IPS-NIHi7 (cell line): Measurements from ENCODE around the gene SCNN1A.

Experiments
- DNase-seq: peaks from one replicate; pipeline ENCODE4 v3.0.0; 2012; ENCODE audit warnings: mixed read lengths; ENCODE audit errors: extremely low spot score

Gene SCNN1A

GRCh38 chr12:6318440-6318879 is 56.9 kb downstream of the SCNN1A start:
- no peak for DNase-seq

DNA sequence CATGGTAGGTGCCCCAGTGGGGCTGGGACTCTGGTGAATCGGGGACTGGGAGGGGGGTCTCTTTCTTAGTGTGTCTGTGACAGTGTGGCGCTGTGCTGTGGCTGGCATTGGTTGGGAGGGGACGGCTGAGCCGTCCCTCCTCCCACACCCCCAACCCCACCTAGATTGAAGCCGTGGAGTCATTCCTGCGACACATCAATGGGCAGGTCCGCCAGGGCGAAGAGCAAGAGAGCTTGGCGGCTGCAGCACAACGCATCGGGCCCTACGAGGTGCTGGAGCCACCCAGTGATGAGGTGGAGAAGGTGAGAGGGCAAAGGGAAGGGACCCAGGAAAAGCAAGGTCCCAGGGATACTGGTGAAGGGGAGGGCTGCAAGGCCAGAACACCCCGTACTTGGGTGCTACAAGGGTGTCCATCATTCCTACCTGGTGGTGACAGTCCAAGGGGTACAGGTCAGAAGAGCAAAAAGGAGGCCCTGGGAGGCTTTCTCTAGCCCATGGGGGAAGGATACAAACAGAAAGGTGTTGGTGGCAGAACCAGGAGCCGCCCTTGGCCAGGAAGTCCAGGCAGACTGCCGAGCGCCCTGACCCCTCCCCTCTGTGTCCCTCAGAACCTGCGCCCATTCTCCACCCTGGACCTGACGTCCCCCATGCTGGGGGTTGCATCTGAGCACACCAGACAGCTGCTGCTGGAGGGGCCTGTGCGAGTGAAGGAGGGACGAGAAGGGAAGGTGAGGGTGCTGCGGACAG is 57.5 kb downstream of the SCNN1A start:
- no peak for DNase-seq

DNA sequence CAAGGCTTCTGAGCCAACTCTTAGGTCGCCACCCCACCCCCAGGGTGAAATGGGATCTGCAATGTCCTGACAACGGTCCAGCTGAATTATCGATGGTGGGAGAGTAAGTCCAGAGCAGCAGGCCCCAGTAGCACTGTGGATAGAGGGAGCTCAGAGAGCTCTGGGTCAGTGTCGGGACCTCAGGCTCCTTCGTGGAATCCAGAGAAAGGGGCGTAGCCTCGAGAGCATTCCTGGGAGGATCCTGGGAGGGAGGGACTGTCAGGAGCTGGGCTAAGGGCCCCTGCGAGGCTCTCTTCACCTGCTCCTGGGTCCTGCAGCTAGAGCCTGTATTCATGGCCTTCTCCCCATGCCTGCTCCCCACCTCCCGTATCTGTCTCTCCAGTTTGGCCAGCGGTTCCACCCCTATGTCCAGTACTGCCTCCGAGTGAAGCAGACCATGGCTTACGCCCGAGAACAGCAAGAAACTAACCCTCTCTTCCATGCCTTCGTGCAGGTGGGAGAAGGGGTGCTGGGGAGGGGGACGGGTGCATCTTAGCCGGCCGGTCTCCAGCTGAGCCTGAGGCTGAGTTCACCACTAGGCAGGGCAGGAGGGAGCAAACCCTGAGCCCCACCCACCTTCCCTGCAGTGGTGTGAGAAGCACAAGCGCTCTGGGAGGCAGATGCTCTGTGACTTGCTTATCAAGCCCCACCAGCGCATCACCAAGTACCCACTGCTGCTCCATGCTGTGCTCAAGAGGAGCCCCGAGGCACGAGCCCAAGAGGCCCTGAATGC is 58.3 kb downstream of the SCNN1A start:
- DNase-seq = no peak

- DNase-seq = no peak
Observed at GRCh38 chr12:6315704-6316597, 59.4 kb downstream of the SCNN1A start.

- no peak for DNase-seq
Observed at GRCh38 chr12:6315184-6315583, 60.2 kb downstream of the SCNN1A start.

- DNase-seq = no peak
Observed at GRCh38 chr12:6314776-6315175, 60.6 kb downstream of the SCNN1A start.

- DNase-seq = no peak
Observed at GRCh38 chr12:6313326-6313940, 61.9 kb downstream of the SCNN1A start.

DNA sequence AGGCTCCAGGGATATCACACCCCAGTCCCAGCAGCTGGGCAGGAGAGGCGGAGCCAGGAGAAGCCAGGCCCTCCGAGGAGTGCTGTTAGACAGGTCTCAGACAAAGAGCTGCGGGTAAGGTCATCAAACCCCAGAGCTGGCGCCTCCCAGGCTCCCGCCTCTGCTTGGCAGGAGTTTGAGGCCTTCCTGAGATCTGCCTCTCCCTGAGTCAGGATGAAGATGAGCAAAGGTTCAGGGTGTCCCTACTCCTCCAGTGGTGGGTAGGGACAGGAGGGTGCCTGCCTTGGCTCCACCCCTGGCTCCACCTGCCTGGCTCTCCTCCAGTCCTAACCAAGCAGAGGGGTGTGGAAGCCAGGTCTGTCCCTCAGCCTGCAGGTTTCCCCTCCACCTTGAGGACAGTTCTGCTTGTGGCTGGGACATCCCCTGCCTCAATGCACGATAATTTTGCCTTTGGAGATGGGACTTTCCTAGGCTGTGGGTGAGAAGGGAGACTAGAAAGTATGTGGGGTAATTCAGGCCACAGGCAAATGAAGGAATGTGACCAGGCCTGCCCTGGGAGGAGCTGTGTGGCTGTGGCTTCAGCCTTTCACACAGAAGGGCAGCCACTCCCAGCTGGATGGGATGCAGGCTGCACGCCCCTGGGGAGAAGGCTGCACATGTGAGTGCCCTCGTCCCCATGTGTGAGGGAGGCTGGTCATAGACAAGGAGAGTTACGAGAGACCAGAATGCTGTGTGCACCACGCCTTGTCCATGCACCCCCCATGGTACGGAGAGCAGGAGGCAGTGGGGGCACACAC is 62.6 kb downstream of the SCNN1A start:
- peak; percentile 64 for DNase-seq

DNA sequence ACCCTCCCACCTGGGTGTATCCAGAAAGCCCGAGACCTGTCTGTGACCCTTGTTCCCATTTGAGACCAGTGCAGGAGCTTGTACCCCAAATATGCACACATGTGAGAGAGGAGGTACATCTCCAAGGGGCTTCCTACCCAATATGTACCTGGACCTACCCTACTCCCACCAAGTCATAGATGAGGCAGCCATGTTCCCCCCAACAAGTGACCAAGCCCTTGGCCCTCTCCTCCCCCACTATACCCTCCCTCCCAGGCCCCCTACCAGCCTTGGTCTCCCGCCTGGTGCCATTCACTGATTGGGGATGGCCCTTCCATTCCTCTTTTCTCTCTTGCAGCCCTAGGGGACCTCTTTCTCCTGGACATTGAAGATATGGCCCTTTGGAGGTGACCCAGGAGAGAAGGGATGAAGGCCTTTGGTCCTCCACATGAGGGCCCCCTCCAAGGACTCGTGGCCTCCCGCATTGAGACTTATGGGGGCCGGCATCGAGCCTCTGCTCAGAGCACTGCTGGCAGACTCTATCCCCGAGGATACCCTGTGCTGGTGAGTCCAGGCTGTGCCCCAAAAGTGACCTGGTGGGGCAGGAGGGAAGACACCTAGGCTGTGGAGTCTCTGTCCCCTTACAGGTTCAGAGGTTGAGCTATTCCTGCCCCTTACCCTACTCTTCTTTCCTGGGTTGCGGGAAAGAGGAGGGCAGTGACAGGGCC is 63.4 kb downstream of the SCNN1A start:
- DNase-seq = no peak

DNA sequence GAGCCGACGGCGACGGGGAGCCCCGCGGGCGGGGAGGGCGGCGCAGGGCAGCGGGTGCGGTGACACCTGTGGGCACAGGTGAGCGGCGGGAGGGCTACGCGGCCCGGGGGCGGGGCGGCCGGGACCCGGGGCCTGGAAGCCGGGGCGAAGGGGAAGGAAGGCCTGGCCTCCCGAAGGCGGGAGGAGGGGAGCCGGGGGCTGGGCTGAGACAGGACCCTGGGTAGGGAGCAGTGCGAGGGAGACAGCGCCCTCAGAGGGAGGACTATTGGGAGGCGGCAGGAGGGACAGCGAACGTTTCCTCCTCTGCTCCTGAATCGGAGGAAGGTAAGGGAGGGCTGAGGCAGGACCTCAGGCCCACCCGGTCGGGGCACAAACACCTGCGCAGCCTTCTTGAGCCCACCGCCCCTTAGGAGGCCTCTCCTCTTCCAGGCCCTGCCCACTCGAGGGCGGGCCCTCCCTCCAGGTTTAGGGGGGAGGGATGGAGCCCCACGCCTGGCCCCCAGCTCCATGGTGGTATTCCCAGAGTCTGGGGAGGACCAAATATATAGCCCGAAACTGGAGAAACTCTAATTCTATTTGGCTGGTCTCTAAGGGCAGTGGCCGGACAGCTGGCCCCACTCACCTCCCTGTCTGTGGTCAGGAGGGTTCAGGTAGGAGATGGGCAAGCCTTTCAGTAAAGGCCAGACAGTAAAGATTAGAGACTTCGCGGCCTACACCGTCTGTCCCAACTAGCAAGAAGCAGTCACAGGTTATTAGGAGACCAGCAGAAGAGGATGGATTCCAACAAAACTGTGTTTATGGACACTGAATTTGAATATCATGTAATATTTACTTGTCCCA is 64.4 kb downstream of the SCNN1A start:
- peak; percentile 78 for DNase-seq

- no peak for DNase-seq
Observed at GRCh38 chr12:6307529-6307928, 67.8 kb downstream of the SCNN1A start.

DNA sequence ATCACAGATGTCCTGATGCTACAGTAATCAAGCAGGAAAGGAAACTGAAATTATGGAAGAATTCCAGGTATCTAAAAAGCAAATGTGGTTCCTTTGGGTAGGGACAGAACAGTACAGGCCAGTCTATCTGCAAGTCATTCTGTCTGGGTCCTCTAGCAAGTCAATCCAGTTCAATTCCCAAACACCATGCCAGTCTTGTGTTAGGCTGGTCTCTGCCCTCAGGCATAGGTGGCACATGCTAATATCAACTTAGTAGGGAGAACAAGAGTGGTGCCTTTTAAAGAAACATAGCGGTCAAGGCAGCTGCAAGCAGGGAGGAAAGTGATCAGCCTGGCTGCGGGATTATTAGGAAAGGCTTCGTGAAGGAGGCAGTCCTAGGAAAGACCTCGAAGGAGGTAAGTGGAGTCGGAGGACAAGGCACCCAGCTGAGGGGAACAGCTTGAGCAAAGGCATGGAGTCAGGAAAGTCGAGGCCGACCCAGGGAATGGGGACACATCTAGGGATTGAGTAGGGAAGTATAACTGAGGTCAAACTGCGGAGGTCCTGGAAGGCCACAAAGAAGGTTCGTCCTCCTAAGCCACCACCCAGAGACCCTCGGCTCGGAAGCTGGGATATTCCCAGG is 68.7 kb downstream of the SCNN1A start:
- no peak for DNase-seq

- no peak for DNase-seq
Observed at GRCh38 chr12:6306151-6306550, 69.2 kb downstream of the SCNN1A start.

GRCh38 chr12:6303071-6303470 is 72.3 kb downstream of the SCNN1A start:
- DNase-seq = no peak

- DNase-seq = no peak
Observed at GRCh38 chr12:6302621-6303020, 72.7 kb downstream of the SCNN1A start.

DNA sequence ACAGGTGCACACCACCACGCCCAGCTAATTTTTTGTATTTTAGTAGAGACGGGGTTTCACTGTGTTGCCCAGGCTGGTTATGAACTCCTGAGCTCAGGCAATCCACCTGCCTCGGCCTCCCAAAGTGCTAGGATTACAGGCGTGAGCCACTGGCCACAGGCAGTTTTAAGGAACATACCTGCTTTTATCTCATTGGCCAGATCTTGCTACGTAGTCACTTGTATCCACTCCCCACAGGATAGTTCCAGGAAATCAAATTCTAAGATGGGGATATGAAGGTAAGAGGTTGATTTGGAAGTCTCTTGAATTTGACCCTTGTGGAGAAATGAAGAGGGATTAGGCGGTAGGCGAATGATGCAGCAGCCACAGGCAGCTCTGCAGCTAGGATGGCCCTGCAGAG is 73.6 kb downstream of the SCNN1A start:
- DNase-seq = no peak

GRCh38 chr12:6297170-6297569 is 78.2 kb downstream of the SCNN1A start:
- no peak for DNase-seq
